ENCODE measurements around the gene ADAP1.

Gene ADAP1

GRCh38 chr7:952548-953441, 1.7 kb downstream of the ADAP1 start:
- H3K4me3 ChIP-seq (ENCODE audit: low read depth, low read length), result no peak overlapping the region
- no peak for DNase-seq (ENCODE audit: low read depth)
- no peak for TF ChIP-seq CTCF (IDR thresholded peaks at IDR 0.05; ENCODE audit: control insufficient read depth, extremely low read depth, insufficient read depth)

GRCh38 chr7:951881-952547, 2.5 kb downstream of the ADAP1 start:
- no peak overlapping the region for H3K4me3 ChIP-seq (ENCODE audit: low read depth, low read length)
- DNase-seq (ENCODE audit: low read depth), result no peak
- TF ChIP-seq CTCF (IDR thresholded peaks at IDR 0.05; ENCODE audit: control insufficient read depth, extremely low read depth, insufficient read depth), result no peak

DNA sequence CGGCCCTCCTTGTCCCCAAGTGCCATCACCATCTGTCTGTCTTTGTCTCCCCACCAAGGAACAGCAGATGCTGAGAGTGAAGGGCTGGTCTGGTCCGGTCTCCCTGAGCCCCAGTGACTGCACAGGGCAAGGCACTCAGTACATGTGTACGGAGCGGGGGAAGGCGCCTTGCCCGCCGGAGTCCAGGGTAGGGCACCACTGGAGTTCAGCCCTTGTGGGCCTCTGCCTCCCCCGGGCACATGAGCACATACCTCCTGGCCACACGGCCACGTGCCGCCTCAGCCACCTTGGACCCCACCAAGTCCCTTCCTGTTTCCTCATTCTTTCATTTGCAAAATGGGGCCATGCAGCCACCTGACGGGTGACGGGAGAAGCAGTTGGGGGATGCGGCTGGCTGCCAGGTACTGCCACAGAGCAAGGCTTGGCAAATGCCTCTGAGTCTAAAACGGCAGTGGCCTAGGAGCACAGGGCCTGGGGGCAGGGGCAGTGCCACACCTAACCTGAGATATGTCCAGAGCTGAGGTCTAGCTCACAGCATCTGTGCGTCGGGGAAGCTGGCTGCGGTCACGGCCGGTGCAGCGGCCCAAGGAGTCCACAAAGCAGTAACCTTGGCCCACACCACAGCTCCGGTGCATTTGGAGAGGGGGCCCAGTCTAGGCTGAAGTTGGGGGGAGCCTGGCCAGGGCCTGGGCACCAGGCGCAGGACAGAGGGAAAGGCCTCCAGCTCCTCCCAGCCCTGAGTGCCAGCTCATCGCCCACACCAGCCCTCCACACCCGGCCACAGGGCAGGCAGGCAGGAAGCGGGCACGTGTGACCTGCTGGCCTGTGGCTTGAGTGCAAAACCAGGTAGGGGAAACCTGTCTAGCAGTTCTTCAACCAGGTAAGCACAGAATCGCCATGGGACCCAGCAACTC, 5.2 kb downstream of the ADAP1 start:
- no peak for DNase-seq (ENCODE audit: low read depth)
- TF ChIP-seq CTCF (IDR thresholded peaks at IDR 0.05; ENCODE audit: control insufficient read depth, extremely low read depth, insufficient read depth), result no peak

DNA sequence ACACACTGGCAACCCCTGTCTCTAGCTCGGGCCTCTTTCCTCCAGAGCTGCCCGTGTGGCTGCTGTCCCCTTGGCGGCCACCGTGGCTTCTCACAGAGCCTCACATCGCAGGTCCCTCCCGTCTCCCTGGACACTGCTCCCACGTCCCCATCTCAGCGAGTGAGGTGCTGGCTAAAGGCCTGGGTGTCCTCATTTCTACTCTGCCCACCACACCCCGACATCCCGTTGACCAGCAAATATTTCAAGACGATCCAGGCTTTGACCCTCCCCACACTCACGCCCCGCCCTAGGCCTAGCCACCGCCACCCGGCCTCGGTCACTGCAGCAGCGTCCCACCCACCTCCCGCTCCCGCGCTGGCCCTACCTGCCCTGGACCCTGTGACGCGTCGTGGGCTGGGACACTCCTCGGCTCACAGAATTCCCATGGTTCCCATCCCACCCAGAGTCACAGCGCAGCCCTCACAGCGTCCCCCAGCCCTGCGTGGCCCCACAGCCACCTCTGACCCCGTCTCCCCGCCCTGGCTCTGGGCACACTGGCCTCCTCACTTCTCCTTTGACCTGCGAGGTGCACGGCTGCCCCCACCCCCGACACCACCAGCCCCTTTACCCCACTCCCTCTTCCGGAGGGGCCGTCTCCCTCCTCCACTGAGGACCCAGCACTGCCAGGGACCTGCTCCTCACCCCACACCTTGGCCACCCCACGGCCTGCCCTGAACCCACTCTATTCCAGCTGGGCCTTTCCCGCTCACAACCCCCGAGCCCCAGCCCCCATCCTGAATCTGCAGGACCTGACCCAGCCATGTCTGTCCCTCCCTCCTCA, 6.9 kb downstream of the ADAP1 start:
- no peak for TF ChIP-seq CTCF (IDR thresholded peaks at IDR 0.05; ENCODE audit: control insufficient read depth, extremely low read depth, insufficient read depth)
- H3K4me3 ChIP-seq (ENCODE audit: low read depth, low read length), result no peak overlapping the region
- DNase-seq (ENCODE audit: low read depth), result no peak

More for the DNA sequence above, 5.2 kb downstream of the ADAP1 start:
- H3K4me3 ChIP-seq (ENCODE audit: low read depth, low read length), result no peak overlapping the region

GRCh38 chr7:946256-946996, 8.1 kb downstream of the ADAP1 start:
- no peak for DNase-seq (ENCODE audit: low read depth)
- no peak overlapping the region for H3K4me3 ChIP-seq (ENCODE audit: low read depth, low read length)
- no peak for TF ChIP-seq CTCF (IDR thresholded peaks at IDR 0.05; ENCODE audit: control insufficient read depth, extremely low read depth, insufficient read depth)
